Limb (tissue), 2 donors: Measurements from ENCODE around the gene TBX6.

Source experiments
- DNase-seq, 2 donors: peaks; one replicate each; pipeline ENCODE4 v3.0.0-alpha.2; 2016; ENCODE audit errors: extremely low spot score in 2 of 2

The TBX6 gene

GRCh38 chr16:30040221-30040620 lies 51.5 kb downstream of the TBX6 start:
- DNase-seq: no peak
